Tibial artery (tissue), 4 donors: Measurements from ENCODE around the gene CDKN2B.
A peak's percentile ranks its signal among the peaks of the same experiment; 100 is the strongest.

ENCODE experiments used
- DNase-seq, 2 donors: peaks; one replicate each; pipeline ENCODE4 v3.0.0-alpha.2; 2019
- H3K27ac ChIP-seq, 2 donors: fragments of 200-600 bp; sonication (generic) in 1 of 2; 1 replicate in 1 of 2; 2 replicates in 1 of 2; pipeline ENCODE4 v1.5.1; 2018 to 2019; ENCODE audit warnings: mild to moderate bottlenecking in 1 of 2
- H3K27me3 ChIP-seq, 2 donors: fragments of 200-600 bp; sonication (generic) in 1 of 2; one replicate each; pipeline versions ENCODE4 v1.5.1 to v1.6.0; 2016 to 2019
- H3K36me3 ChIP-seq, 3 donors: fragments of 200-600 bp; sonication (generic) in 2 of 3; one replicate each; pipeline ENCODE4 v1.5.1; 2016 to 2019; ENCODE audit warnings: mild to moderate bottlenecking in 2 of 3
- H3K4me1 ChIP-seq, 4 donors: fragments of 200-600 bp; sonication (generic) in 2 of 4; 1 replicate in 3 of 4; 2 replicates in 1 of 4; pipeline ENCODE4 v1.5.1; 2016 to 2019
- H3K4me3 ChIP-seq, 2 donors: fragments of 200-600 bp; sonication (generic) in 1 of 2; 1 replicate in 1 of 2; 2 replicates in 1 of 2; pipeline ENCODE4 v1.5.1; 2018 to 2019; ENCODE audit warnings: mild to moderate bottlenecking in 2 of 2
- H3K9me3 ChIP-seq, 3 donors: fragments of 200-600 bp; sonication (generic) in 1 of 3; one replicate each; pipeline ENCODE4 v1.5.1; 2016 to 2019
- intact Hi-C: fragments of 100-400 bp; cut with DNase I; formaldehyde crosslinking; loops from one replicate; pipeline ENCODE4 v1.15.0; 2023; ENCODE audit warnings: low total_unique reads
- TF ChIP-seq, protein P1 (sequence below), 2 experiments: fragments of 200-600 bp in 1 of 2; fragments of 450-650 bp in 1 of 2; IDR thresholded peaks; one replicate each; pipeline ENCODE4 v1.5.1; 2017 to 2019; ENCODE audit warnings: antibody characterized with exemption in 2 of 2, mild to moderate bottlenecking in 1 of 2, moderate library complexity in 1 of 2

CDKN2B gene

DNA sequence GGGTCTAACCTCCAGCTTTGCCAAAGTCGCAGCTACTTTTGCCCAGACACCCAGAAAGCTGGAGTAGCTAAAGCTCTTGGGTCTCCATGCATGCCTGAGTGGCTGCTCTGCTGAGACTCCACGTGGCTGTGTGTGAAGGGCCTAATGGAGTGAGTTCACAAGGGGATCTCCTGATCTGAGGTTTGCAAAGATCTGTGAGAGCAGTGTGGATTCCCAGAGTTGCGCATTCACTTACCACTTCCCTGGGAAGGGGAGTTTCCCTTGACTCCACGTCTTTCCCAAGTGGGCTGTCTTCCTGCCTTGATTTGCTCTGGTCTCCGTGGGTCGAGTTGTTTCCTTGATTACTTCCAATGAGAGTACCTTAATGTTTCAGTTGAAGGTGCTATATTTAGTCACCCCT, 17.6 kb upstream of the CDKN2B start:
- intact Hi-C loops = no loop called here
- no peak for DNase-seq
- H3K4me3 ChIP-seq = no peak overlapping the region
- H3K9me3 ChIP-seq = no peaks in the 10 kb centered on the region
- H3K4me1 ChIP-seq = no peaks in the 10 kb centered on the region
- H3K36me3 ChIP-seq = no peaks in the 10 kb centered on the region
- TF ChIP-seq, protein P1, sequence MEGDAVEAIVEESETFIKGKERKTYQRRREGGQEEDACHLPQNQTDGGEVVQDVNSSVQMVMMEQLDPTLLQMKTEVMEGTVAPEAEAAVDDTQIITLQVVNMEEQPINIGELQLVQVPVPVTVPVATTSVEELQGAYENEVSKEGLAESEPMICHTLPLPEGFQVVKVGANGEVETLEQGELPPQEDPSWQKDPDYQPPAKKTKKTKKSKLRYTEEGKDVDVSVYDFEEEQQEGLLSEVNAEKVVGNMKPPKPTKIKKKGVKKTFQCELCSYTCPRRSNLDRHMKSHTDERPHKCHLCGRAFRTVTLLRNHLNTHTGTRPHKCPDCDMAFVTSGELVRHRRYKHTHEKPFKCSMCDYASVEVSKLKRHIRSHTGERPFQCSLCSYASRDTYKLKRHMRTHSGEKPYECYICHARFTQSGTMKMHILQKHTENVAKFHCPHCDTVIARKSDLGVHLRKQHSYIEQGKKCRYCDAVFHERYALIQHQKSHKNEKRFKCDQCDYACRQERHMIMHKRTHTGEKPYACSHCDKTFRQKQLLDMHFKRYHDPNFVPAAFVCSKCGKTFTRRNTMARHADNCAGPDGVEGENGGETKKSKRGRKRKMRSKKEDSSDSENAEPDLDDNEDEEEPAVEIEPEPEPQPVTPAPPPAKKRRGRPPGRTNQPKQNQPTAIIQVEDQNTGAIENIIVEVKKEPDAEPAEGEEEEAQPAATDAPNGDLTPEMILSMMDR (IDR thresholded peaks at IDR 0.05) = no peak
- no peak overlapping the region for H3K27ac ChIP-seq
- peaks cover 0 to 3% of the 10 kb centered on the region in 2 donors for H3K27me3 ChIP-seq

DNA sequence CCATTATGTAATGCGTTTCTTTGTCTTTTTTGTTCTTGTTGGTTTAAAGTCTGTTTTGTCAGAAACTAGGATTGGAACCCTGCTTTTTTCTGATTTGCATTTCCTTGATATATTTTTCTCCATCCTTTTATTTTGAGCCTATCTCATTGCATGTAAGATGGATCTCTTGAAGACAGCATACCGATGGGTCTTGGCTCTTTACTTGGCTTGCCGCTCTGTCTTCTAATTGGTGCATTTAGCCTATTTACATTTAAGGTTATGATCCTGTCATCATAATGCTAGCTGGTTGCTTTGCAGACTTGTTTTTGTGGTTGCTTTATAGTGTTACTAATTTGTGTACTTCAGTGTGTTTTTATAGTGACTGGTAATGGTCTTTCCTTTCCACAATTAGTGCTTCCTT, 13.3 kb upstream of the CDKN2B start:
- intact Hi-C loops = no loop called here
- TF ChIP-seq, protein P1 (IDR thresholded peaks at IDR 0.05) = no peak
- Histone ChIP-seq H3K27ac (no peak overlapping the region), H3K9me3 (no peaks in the 10 kb centered on the region), H3K36me3 (no peaks in the 10 kb centered on the region), H3K4me1 (no peaks in the 10 kb centered on the region), H3K27me3 (peaks cover 0 to 3% of the 10 kb centered on the region in 2 donors), H3K4me3 (no peak overlapping the region)
- no peak for DNase-seq

DNA sequence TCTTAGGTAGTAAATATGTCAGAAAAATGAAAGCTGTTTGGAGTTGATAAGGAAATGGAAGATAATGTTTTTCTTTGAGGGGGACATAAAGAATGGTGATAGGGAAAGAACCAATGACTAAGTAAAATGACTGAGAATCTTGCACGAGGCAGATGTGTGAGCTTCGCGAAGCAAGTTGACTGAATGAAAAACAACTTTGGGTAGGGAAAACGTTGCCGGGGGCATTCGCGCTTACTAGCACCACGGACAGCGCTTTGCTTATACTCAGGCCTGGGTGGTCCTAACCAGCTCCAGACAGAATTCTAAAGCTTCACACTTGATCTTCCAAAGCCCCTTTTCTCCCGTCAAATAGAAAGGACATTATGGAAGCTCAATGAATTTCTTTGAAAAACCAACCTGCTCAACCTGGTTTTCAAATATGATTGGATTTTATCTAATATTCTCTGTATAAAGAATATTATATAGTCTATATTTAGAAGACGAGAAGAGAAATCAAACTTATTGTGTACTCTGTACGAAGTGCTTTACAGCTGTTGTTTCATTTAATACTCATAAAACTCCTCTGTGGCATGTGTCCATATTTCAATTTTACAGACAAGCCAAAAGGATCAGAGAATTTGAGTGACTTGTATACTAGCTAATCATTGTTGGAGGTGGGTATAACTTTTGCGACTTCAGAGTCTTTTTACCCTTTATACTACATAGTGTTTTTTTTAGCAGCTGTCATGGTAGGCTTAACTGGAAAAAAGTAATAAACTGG, 1.9 kb upstream of the CDKN2B start:
- Histone ChIP-seq H3K36me3 (no peaks in the 10 kb centered on the region), H3K4me3 (no peak overlapping the region), H3K9me3 (no peaks in the 10 kb centered on the region), H3K27ac (no peak overlapping the region), H3K27me3 (peaks cover 0 to 8% of the 10 kb centered on the region in 2 donors), H3K4me1 (peaks cover 0 to 12% (median 3%) of the 10 kb centered on the region in 4 donors)
- TF ChIP-seq, protein P1 (IDR thresholded peaks at IDR 0.05) = no peak
- no peak for DNase-seq
- intact Hi-C loops = no loop called here

DNA sequence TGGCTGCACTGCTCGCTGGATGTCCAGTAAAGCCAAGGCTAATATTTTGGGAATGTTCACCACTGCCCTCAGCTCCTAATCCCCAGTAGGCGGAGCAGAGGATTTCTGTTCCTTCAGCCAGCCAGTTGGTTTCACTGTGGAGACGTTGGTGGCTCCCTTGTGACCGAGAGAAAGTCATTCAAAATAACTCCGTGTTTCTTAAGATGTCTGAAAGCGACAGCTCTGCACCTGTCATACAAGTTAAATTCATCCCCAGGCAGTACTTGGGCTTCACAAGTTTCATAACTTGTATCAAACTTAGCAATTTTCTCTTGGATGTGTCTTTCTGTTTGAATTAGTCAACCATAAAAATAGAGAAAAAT, 382 bp upstream of the CDKN2B start:
- H3K9me3 ChIP-seq = no peaks in the 10 kb centered on the region
- peak overlapping the region; percentile 88 to 92 for H3K4me3 ChIP-seq
- TF ChIP-seq, protein P1 (IDR thresholded peaks at IDR 0.05) = peak; percentile 40 to 48
- H3K27me3 ChIP-seq = peaks cover 0 to 9% of the 10 kb centered on the region in 2 donors
- intact Hi-C loops = loop anchor here (2.0 to 10.0 kb wide), 3 partner anchors 15 to 675 kb away; partner anchors contain the start of genes CDKN2A, CDKN2B-AS1 and KLHL9
- peak overlapping the region; percentile 89 to 96 for H3K27ac ChIP-seq
- DNase-seq = no peak
- H3K4me1 ChIP-seq = peaks cover 0 to 14% (median 3%) of the 10 kb centered on the region in 4 donors
- peaks cover 0 to 3% (median 0%) of the 10 kb centered on the region in 3 donors for H3K36me3 ChIP-seq

DNA sequence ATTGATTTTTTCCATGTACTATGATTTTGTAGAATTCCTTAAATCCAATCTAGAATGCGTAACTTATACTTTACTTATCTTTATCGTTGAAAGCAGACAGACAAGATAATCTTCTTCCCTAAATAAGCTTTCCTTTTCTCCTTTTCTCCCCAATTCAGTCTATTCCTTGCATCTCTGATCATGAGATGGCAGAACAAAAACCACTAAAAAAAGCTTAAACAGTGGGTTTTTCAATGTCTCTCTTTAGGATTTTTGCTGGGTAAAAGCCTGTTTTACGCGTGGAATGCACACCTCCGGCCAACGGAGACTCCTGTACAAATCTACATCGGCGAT, 755 bp downstream of the CDKN2B start:
- peaks cover 0 to 9% of the 10 kb centered on the region in 2 donors for H3K27me3 ChIP-seq
- H3K36me3 ChIP-seq = peaks cover 0 to 3% (median 0%) of the 10 kb centered on the region in 3 donors
- intact Hi-C loops = loop anchor here (2.0 to 10.0 kb wide), 3 partner anchors 14 to 674 kb away; partner anchors contain the start of genes CDKN2A, CDKN2B-AS1 and KLHL9
- H3K4me3 ChIP-seq = peak overlapping the region; percentile 88 to 92
- peaks cover 0 to 14% (median 3%) of the 10 kb centered on the region in 4 donors for H3K4me1 ChIP-seq
- no peaks in the 10 kb centered on the region for H3K9me3 ChIP-seq
- H3K27ac ChIP-seq = peak overlapping the region; percentile 89 to 96
- TF ChIP-seq, protein P1 (IDR thresholded peaks at IDR 0.05) = no peak
- no peak for DNase-seq
